Activated CD4-positive, CD25-positive, alpha-beta regulatory T cell treated with anti-CD3 and anti-CD28 coated beads, Interleukin-2, amount 50 U/mL, for 72 hours (primary cell): ENCODE measurements around the gene SHROOM2.
"Not testable (repeated sequence)": the region's sequence is repeated elsewhere in the genome, so short reads cannot be mapped to it uniquely, and the experiment has no call there.

Experiments used
- DNase-seq: peaks from one replicate; pipeline ENCODE4 v3.0.0; 2021

SHROOM2 gene

GRCh38 chrX:9784332-9784731, 1.9 kb upstream of the SHROOM2 start:
- no peak for DNase-seq

GRCh38 chrX:9785254-9785943, 830 bp upstream of the SHROOM2 start:
- no peak for DNase-seq

GRCh38 chrX:9786798-9787635, 788 bp downstream of the SHROOM2 start:
- no peak for DNase-seq

GRCh38 chrX:9788911-9789310, 2.7 kb downstream of the SHROOM2 start:
- no peak for DNase-seq

- DNase-seq = no peak
These were observed 3.3 kb downstream of the SHROOM2 start for GRCh38 chrX:9789555-9789954.

- DNase-seq = no peak
These were observed 4.6 kb downstream of the SHROOM2 start for GRCh38 chrX:9790866-9791265.

GRCh38 chrX:9794495-9794894, 8.3 kb downstream of the SHROOM2 start:
- no peak for DNase-seq

GRCh38 chrX:9797384-9798360, 11.4 kb downstream of the SHROOM2 start:
- DNase-seq = no peak

- DNase-seq = no peak
These were observed 16.5 kb downstream of the SHROOM2 start for GRCh38 chrX:9802737-9803136.

- no peak for DNase-seq
These were observed 18.2 kb downstream of the SHROOM2 start for GRCh38 chrX:9804444-9804843.

- no peak for DNase-seq
These were observed 19.7 kb downstream of the SHROOM2 start for GRCh38 chrX:9805956-9806355.

- DNase-seq = no peak
These were observed 21.3 kb downstream of the SHROOM2 start for GRCh38 chrX:9807355-9808182.

GRCh38 chrX:9809876-9810275, 23.6 kb downstream of the SHROOM2 start:
- not testable (repeated sequence) for DNase-seq

- not testable (repeated sequence) for DNase-seq
These were observed 24.9 kb downstream of the SHROOM2 start for GRCh38 chrX:9811086-9811485.

- no peak for DNase-seq
These were observed 30.0 kb downstream of the SHROOM2 start for GRCh38 chrX:9816084-9816700.

GRCh38 chrX:9821572-9821971, 35.3 kb downstream of the SHROOM2 start:
- no peak for DNase-seq

GRCh38 chrX:9824554-9824953, 38.3 kb downstream of the SHROOM2 start:
- no peak for DNase-seq

GRCh38 chrX:9825129-9825790, 39.0 kb downstream of the SHROOM2 start:
- DNase-seq = no peak

GRCh38 chrX:9825966-9826365, 39.7 kb downstream of the SHROOM2 start:
- no peak for DNase-seq

- no peak for DNase-seq
These were observed 43.4 kb downstream of the SHROOM2 start for GRCh38 chrX:9829308-9830267.
